Breast epithelium (tissue), 3 donors: Measurements from ENCODE around the gene PHPT1.

Experiments used
- POLR2AphosphoS5 ChIP-seq, 3 donors: sonication (generic); formaldehyde crosslinking; IDR thresholded peaks; one replicate each; pipeline ENCODE4 v1.6.1; 2017; ENCODE audit warnings: antibody characterized with exemption in 3 of 3
- TF ChIP-seq, protein P1 (sequence below), 3 donors: fragments of 450-650 bp; IDR thresholded peaks; one replicate each; pipeline ENCODE4 v1.5.1; 2016 to 2017; ENCODE audit warnings: antibody characterized with exemption in 3 of 3, mild to moderate bottlenecking in 3 of 3, moderate library complexity in 3 of 3

DNA sequence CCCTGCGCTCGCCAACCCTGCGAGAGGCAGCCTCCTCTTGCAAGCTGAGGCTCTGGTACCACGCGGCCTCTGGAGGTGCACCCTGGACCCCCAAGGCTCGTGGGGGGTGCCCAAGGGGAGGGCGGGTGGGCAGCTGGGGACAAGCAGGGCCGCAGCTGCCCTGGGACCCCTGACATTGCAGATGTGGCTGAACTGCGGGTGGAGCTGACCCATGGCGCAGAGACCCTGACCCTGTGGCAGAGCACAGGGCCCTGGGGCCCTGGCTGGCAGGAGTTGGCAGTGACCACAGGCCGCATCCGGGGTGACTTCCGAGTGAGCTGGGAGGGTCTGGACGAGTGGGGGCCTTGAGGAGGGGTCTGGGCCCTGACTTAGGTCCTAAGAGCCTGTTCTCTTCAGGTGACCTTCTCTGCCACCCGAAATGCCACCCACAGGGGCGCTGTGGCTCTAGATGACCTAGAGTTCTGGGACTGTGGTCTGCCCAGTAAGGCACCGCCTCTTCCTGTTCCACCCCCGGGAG is 4.4 kb downstream of the PHPT1 start:
- TF ChIP-seq, protein P1, sequence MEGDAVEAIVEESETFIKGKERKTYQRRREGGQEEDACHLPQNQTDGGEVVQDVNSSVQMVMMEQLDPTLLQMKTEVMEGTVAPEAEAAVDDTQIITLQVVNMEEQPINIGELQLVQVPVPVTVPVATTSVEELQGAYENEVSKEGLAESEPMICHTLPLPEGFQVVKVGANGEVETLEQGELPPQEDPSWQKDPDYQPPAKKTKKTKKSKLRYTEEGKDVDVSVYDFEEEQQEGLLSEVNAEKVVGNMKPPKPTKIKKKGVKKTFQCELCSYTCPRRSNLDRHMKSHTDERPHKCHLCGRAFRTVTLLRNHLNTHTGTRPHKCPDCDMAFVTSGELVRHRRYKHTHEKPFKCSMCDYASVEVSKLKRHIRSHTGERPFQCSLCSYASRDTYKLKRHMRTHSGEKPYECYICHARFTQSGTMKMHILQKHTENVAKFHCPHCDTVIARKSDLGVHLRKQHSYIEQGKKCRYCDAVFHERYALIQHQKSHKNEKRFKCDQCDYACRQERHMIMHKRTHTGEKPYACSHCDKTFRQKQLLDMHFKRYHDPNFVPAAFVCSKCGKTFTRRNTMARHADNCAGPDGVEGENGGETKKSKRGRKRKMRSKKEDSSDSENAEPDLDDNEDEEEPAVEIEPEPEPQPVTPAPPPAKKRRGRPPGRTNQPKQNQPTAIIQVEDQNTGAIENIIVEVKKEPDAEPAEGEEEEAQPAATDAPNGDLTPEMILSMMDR (IDR thresholded peaks at IDR 0.05): no peak
- no peak for TF ChIP-seq POLR2AphosphoS5 (IDR thresholded peaks at IDR 0.05)
